Stimulated activated CD4-positive, alpha-beta T cell treated with anti-CD3 and anti-CD28 coated beads, Interleukin-2, amount 100 ng/mL, for 48 hours (primary cell): ENCODE data around the gene CCDC13.

Experiments
- DNase-seq, 2 donors: peaks; one replicate each; pipeline ENCODE4 v3.0.0-alpha.2; 2020

CCDC13 gene

DNA sequence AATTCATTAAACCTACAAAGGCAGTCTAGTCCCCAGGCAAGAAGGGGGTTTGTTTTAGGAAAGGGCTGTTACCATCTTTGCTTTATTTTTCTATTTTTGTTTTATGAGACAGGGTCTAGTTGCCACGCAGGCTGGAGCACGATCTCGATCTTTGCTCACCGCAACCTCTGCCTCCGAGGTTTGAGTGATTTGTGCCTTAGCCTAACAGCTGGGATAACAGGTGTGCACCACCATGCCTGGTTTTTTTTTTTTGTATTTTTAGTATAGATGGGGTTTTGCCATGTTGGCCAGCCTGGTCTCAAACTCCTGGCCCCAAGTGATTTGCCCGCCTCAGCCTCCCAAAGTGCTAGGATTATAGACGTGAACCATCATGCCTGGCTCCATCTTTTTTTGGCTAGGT, 26.3 kb upstream of the CCDC13 start:
- DNase-seq: no peak

DNA sequence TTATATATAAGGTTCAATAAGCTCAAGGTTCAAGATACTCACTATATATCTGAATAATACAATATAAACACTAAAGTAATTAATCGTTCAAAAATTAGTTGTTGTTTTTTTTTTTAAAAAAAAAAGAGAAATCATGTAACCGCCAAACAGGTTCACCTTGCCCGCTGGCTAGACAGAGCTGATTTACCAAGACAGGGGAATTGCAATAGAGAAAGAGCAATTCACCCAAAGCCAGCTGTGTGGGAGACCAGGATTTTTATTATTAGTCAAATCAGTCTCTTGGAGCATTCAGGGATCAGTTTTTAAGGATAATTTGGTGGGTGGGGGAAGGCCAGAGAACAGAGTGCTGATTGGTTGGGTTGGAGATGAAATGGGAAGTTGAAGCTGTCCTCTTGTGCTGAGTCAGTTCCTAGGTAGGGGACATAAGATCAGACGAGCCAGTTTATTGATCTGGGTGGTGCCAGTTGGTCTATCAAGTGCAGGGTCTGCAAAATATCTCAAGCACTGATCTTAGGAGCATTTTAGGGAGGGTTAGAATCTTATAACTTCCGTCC, 23.4 kb upstream of the CCDC13 start:
- DNase-seq: no peak

DNA sequence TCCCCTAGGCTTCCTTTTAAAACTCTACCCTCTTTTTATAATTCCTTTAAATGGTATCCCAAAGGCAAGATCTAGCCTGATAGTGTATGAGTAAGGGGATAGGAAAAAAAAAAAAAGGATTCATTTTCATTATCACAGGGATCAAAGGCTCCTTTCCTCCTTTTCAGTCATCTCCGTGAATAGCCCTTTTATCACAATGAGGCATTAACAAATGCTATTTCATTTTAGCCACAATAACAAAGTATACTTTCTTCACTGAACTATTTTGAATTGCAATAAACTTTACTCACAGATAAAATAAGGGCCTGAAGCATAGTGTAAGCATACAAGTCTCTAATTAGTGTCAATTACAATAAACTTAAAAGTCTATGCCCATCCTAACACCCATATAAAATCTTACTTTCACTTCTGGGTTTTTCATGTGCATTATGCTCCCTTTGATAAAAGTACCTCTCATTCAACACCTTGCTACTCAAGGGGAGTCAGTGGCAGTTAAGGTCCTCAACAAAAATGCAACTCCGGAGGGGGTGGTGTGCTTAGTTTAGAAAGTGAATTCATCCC, 22.6 kb upstream of the CCDC13 start:
- DNase-seq: no peak

DNA sequence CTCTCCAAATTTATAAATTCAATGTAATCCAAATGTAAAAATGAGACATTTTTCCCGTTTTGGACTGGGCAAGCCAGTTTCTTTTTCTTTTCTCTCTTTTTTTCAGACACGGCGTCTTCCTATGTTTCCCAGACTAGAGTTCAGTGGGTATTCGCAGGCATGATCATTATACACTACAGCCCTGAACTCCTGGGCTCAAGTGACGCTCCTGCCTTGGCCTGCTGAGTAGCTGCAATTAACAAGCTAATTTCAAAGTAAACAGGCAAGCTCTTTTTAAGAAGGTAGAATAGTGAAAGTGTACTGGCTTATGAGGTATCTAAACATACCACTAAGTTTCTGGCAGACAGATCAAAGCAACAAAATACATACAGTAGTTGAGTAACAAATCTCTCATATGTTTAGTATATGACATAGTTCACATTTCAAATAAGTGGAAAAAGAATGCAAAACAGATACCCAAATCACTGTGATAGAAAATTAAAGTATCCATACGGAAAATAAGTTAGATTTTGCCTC, 17.7 kb upstream of the CCDC13 start:
- no peak for DNase-seq

DNA sequence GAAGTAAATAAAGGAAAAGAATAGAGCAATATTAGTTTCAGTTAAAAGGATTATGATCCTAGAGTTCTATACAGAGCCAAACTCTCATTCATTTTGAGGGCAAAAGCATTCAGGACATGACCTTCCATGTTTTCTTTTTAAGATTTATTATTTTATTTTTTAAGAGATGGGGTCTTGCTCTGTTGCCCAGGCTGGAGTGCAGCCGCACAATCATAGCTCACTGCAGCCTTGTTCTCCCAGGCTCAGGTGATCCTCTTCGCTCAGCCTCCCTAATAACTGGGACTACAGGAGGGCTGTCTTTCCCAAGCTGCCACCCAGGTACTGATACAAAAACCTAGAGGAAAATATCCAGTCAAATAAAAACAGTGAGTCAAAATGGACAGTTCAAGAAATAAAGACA, 13.6 kb upstream of the CCDC13 start:
- DNase-seq: no peak

DNA sequence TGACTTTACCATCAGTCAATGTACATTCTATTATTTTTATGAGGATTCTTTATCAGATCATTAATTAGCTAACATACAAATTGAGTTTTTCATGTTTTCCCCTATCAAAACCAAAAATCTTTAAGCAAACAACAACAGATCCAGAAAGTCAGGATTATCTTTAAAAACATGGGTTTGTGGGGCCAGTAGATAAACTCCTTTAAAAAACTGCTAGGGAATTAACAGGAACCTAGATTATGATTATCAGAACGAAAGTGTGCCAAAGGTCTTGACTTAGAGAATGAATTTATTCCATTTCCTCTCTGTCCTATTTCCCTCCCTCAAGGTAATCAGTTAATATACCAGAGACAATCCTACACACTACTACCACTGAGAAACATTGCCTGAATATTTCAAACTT, 13.2 kb upstream of the CCDC13 start:
- no peak for DNase-seq

DNA sequence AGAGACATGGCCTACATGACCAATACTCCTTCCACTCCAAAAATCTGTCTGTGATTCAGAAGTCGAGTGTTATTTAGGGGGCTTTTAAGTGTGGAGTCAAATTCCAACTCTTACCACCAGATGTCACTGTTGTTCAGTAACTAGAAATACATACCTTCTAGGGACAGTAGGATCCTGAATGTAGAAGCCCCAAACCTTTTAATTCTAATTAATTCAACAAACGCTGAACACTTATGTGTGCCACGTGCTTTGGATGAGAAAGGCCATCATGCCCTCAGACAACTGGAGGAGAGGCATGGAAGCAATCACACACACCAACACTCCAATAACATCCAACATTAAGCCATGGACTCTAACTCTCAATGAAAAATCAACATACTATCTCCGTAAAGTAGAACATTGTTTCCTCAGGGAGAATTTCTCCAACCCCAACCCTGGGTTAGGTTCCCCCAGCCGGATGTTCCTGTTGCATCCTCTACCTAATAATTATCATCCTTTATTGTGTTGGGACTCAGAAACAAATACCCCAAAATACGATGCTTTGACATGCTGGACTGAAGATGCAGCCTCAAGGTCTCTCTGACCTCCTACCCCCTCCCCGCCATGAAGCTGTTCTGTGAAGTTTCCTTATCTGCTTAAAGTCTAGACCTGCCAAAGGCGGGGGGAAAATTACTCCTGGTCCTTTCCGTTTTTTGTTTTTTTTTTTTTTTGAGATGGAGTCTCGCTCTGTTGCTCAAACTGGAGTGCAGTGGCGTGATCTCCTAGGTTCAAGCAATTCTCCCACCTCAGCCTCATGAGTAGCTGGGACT, 8.0 kb upstream of the CCDC13 start:
- peak; percentile 24 to 37 for DNase-seq

DNA sequence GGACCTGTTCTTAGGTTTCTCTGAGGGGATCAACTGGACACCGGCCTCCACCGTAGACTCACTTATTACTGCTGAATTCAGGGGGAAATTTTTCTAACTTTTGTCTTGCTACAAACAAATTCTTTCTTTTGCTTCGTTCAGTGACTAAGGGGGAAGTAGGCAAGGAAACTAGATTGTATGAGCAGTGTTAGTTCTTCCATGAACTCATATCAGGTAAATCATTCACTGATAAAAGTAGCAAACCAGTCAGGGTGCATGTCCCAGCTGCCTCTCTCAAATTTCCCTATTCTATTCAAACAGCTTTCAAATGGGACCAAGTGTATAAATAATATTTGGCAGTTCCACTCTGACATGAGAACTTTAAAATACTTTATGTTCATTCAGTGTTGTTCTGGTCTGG, 7.3 kb upstream of the CCDC13 start:
- no peak for DNase-seq

DNA sequence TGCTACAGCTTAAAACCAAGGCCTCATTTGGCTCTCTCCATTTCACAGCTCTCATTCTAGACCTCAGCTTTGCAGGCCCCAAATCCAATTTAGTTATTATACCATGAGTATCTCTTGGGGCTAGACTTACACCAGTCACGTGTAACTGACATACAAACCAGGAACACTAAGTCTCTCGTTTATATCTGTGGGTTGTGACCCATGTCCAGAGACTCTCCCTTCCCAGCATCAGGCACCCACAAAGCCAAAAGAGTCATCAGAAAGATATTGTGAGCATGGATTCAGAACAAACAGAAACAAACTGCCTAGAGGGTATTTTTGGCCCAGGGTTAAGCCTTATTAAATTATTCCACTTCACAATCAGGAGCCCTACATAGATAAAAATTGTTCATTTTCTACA, 5.6 kb upstream of the CCDC13 start:
- DNase-seq: no peak

DNA sequence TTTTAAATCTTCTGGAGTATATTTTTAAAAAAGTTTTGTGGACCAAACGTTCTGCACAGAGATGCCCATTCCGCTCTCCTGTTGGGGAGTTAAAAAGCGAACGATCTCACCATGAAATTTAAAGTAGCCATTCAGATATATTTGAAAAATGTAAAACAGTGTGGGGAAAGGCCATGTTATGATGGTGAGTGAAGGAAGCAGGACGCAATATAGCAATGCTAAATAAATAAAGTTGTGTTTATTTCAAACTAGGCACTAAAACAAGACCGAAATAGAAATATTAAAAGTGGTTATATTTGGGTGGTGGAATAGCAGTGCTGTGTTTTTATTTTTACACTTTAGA, 327 bp upstream of the CCDC13 start:
- DNase-seq: no peak

DNA sequence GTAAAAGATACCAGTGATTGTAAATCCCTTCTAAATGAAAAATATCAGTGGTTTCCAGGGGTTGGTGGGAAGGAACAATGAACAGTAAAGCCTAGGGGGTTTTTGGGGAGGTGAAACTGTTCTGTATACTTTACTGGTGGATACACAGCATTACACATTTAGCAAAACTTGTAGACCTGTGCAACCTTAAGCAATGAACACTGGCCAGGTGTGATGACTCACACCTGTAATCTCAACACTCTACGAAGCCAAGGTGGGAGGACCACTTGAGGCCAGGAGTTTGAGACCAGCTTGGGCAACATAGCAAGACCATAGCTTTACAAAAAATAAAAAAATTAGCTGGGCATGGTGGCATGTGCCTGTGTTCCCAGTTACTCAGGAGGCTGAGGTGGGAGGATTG, 1.8 kb downstream of the CCDC13 start:
- no peak for DNase-seq

DNA sequence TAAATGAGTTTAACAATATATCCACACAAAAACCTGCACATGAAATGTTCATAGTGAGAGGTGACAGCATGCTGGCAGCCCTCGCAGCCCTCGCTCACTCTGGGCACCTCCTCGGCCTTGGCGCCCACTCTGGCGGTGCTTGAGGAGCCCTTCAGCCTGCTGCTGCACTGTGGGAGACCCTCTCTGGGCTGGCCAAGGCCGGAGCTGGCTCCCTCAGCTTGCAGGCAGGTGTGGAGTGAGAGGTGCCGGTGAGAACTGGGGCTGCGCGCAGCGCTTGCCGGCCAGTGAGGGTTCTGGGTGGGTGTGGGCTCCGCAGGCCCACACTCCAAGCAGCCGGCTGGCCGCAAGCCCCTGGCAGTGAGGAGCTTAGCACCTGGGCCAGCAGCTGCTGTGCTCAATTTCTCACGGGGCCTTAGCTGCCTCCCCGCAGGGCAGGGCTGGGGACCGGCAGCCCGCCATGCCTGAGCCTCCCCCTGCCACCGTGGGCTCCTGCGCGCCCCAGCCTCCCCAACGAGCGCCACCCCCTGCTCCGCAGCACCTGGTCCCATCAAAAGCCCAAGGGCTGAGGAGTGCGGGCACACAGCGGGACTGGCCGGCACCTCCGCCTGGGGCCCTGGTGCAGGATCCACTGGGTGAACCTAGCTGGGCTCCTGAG, 3.4 kb downstream of the CCDC13 start:
- no peak for DNase-seq

DNA sequence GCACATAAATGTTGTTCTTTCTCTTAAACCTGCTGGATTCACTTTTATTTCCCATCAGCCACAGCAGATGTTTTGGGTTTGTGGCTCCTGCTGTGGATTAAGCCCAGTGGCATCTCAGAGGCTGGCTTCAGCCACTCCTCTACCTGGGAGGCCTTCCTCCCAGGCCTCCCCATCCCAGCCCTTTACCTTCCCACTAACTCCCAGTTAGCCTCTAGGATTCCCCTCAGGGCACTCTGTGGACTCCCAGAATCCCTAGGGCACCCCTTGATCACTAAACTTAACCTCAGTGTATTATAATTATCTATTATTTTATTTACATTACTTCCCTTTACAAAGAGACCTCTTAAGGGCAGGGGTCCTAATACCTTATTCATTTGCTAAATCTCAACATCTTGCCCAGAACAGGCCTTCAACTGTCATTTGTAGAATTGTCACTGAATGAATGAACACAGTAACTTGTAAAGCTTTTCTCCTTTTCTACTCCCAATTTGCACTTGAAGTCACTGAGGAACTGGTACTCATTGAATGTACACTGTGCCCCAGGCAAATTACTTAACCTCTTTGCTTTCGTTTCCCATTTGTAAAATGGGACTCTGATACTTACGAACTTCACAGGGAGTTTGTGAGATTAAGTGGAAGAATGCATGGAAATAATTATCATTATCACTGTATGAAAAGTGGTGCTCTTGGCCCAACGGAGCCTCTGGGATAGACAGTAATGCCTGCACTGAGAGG, 8.3 kb downstream of the CCDC13 start:
- no peak for DNase-seq

DNA sequence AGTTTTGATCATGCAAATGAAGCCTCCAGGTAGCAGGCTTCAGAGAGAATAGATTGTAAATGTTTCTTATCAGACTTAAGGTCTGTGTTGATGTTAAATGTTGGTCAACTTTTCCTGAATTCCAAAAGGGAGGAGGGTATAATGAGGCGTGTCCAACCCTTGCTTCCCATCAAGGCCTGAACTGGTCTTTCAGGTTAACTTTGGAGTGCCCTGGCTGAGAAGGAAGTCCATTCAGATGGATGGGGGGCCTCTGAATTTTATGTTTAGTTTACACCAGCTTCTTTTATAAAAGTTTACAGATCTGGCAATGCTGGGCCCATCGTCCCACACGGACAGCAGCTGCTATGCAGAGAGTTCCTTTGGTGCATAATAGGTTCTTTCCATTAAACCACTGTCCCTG, 8.9 kb downstream of the CCDC13 start:
- DNase-seq: no peak

DNA sequence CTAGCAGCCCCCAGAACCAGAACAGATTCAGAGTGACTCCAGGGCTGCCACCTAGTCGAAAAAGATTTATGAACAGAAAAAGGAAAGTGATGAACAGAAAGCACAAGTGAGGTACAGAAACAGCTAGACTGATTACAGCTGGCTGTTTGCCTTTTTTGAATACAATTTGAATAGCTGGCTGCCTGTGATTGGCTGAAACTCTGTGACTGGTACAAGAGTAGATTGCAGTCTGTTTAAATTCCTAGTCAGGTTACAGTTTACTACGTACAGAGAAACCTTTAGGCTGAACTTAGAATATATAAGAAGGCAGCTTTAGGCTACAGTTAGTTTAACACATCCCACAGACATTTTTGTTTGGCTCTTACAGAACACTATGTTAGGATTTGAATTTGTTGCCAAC, 10.0 kb downstream of the CCDC13 start:
- no peak for DNase-seq

DNA sequence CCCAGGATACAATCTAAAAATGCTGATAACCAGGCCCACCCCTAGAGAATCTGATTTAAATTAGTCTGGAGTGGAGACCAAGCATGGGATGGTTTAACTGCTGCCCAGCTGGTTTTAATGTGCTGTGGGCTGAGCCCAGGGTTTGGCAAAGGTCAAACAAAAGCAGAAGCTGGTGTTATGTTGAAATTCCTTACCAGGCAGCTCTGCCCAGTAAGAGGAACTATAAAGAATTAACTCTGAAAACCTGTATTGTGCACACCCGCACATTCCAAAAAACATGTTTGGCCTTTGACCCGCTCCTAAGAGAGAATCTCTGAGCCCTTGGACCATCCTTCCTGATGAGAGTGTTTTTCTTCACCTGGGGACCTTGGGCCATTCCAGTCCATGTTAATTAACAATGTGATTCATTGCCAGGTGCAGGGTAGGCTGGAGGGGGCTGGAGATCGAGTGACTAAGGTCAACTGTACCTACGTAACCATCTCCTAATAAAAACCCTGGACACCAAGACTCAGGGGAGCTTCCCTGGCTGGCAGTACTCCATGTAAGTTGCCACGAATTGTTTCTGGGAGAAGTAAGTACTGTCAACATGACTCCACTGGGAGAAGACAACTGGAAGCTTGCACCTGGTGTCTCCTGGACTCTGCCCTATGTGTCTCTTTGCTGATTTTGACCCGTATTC, 10.9 kb downstream of the CCDC13 start:
- DNase-seq: no peak

DNA sequence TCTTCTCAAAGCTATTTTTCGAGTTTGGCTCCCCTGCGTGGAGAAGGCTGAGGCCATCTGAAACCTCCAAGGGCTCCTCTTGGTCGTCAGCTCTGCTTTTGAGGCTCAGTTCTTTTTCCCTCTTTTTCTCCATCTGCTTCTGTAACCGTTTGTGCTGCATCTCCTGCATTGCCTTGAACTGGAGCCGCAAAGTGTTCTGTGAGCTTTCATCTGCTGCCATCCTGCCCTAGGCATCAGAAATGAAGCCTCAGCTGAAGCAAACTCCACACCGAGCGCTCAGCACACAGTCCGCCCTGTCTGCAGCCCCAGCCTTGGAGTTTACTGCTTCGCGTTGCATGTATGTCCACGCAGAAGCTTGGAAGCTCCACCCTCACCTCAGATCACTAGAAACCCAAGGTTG, 14.9 kb downstream of the CCDC13 start:
- no peak for DNase-seq

DNA sequence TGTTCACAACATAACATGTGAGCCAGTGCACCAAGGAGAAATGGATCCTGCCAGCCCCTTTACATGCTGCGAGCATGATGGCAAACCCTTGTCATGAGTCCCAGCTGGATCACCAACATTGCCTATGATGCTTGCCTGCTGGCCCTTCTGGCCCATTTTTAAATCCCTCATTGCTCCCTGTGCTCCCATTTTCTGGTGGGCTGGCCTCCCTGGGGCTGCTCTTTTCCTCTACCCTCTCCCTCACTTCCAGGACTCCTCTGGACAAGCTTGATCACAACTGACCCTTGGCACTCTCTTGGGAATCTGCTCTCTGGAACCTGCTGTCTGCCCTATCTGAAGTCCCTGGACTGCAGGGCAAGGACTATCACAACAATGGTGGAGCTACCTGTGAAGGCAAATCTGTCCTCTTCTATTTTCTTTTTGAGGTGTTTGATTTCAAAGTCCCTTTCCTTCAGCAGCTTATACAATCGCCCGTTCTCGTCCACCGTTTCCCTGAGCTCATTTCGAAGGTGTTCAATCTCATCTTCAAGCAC, 16.3 kb downstream of the CCDC13 start:
- no peak for DNase-seq

DNA sequence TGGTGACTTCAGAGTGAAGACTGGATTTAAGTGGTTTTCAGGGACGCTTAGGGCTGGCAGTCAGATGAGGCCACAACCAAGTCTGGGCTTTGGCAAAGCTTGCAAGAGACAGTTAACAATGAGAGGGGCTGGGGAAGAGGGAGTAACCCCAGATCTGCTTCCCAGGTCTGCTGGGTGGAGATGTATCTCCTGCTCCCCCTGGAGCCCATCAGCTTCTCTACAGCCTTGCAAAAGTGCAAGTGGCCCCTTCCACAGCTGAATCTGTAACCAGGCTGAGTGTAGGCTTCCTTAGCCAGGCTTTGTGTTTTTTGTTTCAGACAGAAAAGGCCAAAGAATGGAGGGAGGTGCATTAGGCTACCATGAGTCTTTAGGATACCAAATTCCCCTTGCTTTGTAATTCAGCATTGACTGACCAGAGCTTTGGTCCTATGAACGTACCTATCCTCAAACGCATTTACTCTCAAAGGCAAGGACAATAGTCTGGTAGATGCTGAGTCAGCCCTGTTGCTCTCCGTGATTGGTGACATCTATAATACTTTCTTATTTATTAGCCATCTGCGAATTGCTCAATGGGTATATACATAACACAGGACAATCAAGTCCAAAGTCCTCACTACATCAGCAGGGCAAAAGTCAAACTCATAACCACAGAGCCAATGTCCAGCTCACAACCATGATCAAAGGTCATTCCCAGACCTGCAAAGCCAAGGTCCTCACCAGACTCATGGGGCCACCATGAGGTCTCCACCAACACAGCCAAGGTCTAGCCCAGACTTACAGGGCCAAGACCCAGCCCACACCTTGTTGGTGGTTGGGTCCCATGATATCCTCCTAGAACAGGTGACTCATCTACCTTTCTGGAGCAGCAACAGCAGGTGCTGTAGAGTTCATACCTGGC, 17.1 kb downstream of the CCDC13 start:
- no peak for DNase-seq

DNA sequence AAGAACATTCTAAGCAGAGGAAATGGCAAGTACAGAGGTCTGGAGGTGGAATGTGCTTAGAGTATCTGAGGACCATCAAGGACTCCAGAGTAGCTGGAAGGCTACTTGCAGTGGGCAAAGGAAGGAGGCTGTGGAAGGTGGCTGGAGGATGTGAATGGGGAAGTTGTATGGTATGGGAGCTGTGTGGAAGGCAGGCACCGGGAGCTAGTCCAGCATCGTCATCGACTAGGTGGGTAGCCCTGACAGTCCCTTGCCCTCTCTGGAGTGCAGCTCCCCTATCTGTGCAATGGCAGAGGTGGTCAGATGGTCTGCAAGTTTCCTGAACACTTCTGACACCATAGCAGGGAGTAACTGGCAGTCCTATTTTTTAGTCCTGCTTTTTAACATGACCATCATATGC, 19.3 kb downstream of the CCDC13 start:
- no peak for DNase-seq

DNA sequence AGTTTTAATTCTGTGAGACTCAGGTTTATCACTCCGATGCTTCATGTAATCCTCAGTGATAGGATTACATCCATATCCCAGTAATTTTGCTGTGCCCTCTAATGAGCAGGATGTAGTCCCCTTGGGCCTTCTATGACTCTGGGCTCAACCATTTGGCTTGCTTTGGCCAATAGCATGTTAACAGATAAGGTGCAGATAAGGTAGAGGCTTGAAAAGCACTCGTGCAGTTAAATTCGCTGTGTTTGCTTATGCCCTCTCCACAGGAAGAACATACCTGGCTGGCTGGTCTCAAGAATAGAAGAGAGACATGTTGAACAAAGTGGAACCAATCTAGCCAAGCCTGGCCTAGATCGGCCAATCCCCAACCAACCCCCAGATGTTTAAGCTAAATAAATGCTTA, 20.1 kb downstream of the CCDC13 start:
- DNase-seq: no peak
